Activated CD8-positive, alpha-beta memory T cell treated with anti-CD3 and anti-CD28 coated beads, Interleukin-2, amount 10 ng/mL, durations not matched to agents 7 days and 5 days (primary cell): Measurements from ENCODE around the gene CCDC51. TPM values are rescaled to one million over a fixed set of nuclear protein-coding genes. Genes with fewer than 3 reads are reported as not detected.
A peak's percentile ranks its signal among the peaks of the same experiment; 100 is the strongest.

ENCODE experiments used
- ATAC-seq: fragments of 150-1000 bp; cut with Tn5 transposase; one replicate; pipeline ENCODE4 v1.10.0; 2021; ENCODE audit warnings: moderate library complexity
- CTCF ChIA-PET: fragments of 350-600 bp; sonication (Branson Sonifier 250); formaldehyde crosslinking; loops from one replicate; lab custom pipeline; 2021; ENCODE audit warnings: antibody characterized with exemption; lab: Charles Lee
- DNase-seq: peaks from one replicate; pipeline ENCODE4 v3.0.0-alpha.2; 2020
- H3K27ac Mint-ChIP-seq: one replicate; pipeline ENCODE4 v1.8.0; 2021; ENCODE audit warnings: mild to moderate bottlenecking, mixed read lengths
- H3K27me3 Mint-ChIP-seq: one replicate; pipeline ENCODE4 v1.8.0; 2021; ENCODE audit warnings: mixed read lengths
- H3K36me3 Mint-ChIP-seq: one replicate; pipeline ENCODE4 v1.8.0; 2021; ENCODE audit warnings: mild to moderate bottlenecking, mixed read lengths
- H3K4me1 Mint-ChIP-seq: one replicate; pipeline ENCODE4 v1.8.0; 2021; ENCODE audit warnings: mixed read lengths
- H3K4me3 Mint-ChIP-seq: one replicate; pipeline ENCODE4 v1.8.0; 2021; ENCODE audit warnings: mild to moderate bottlenecking, moderate library complexity, mixed read lengths
- H3K9me3 Mint-ChIP-seq: one replicate; pipeline ENCODE4 v1.8.0; 2022; ENCODE audit warnings: low read depth, mixed read lengths
- total RNA-seq, 2 experiments: library from RNA; stranded (reverse); gene quantifications; one replicate each; pipeline ENCODE4 v1.2.3, GENCODE V29; 2021

Gene CCDC51
- total RNA-seq, 2 experiments from 2014 or later = 18.4 to 21.9 TPM

DNA sequence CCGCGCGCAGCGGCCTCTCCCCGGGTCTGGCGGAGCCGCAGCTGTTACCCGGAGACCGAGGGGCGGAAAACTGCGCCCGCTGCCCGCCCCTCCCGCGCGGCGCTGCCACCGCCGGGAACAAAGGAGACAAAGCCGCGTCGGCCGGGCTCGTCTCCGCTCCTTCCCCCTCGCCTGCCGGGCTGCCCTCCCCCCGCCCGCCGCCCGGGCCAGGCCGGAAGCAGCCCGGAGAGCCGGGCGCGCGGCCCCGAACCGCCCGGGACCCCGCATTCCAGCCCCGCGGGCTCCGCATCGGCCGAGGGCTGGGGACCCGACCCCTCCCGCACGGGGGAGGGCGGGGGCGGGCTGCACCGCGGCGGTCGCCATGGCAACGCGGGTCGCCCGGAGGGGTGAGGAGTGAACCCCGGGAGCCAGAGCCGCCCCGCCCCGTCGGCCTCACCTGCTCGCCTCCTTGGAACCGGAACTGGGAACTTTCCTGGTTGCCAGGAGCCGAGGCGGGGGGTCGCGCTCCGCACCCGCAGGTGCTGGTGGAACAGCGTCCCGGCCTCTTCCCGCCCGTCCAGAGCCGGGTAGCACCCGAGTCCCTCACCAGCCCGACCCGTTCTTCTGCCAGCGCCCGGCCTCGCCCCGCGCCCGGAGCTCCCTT, 10.5 kb downstream of the CCDC51 start:
- ATAC-seq (peak; percentile 82), DNase-seq (peak; percentile 56)
- Mint-ChIP-seq H3K4me3 (peak overlapping the region; percentile 68), H3K27ac (no peak overlapping the region), H3K27me3 (peaks cover 20% of the 10 kb centered on the region), H3K9me3 (no peaks in the 10 kb centered on the region), H3K36me3 (peaks cover 9% of the 10 kb centered on the region), H3K4me1 (peaks cover 16% of the 10 kb centered on the region)
- CTCF ChIA-PET = interaction anchor here (0.6 to 2.3 kb wide), 5 partner anchors 10 to 192 kb away, joined by 3 to 9 read pairs (median 3); partner anchors contain the start of genes CCDC51, TMA7 and UQCRC1

DNA sequence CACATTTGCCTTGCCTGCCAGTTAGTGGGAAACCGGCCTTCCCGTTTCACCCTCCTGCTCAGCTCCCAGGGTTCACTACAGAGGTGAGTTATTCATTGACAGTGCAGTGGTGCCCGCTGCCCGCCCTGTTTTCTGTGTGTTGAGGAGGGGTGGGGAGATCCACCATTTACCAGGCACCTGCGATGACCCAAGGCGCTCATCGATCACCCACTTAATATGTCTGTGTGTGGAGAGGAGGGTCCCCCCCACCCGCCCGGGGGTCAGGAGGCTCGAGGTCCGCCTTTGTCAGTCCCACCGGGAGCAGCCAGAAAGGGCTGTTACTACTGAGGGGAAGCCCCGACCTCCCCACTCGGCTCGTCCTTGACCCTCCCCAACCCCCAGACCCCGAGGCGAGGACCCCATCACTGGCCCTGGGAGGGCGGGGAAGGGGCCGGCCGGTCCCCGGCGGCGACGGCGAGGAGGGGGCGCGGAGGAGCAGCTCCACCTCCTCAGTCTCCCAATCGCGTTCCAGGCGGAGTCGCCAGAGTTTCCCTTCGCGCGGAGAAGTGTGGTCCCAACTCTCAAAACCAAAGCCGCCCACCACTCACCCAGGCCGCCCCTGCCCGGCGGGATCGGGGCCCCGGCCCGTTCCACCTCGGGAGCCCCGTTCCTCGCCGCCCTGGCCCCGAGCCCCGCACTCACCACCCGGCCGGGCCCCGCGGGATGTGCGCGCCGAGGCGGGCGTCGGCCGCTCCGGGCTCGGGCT, 11.2 kb downstream of the CCDC51 start:
- H3K4me3 Mint-ChIP-seq = peak overlapping the region; percentile 15
- H3K4me1 Mint-ChIP-seq = peaks cover 16% of the 10 kb centered on the region
- CTCF ChIA-PET = interaction anchor here (3.0 kb wide), 1 partner anchor 28 kb away, joined by 10 read pairs; no protein-coding TSS in a partner anchor

DNA sequence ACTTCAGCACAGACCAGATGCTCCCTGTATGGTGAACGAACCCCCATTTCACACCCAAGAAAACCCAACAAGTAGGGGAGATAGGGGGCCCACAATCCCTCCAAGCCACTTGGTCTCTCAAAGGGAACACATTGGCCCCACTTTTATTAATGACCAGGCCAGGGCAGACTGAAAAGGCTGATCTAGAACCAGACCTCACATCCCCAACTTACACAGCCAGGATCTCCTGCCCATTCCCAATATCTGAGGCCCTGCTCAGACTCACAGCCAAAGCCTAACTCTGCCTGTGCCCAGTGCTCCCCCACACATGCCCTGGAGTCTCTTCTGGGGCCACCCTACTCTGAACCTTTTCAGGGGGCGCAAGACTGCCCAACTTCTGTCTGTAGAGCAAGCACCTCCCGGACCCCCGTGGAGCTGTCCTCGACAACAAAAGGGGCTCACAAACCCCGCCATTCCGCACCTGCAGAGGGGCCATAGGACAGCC, 11.8 kb downstream of the CCDC51 start:
- ATAC-seq (no peak), DNase-seq (no peak)
- CTCF ChIA-PET = interaction anchor here (0.7 to 3.0 kb wide), 3 partner anchors 8 to 121 kb away, joined by 3 to 10 read pairs (median 7); no protein-coding TSS in a partner anchor
- peak overlapping the region; percentile 15 for H3K4me3 Mint-ChIP-seq
- peaks cover 20% of the 10 kb centered on the region for H3K27me3 Mint-ChIP-seq
- H3K9me3 Mint-ChIP-seq = no peaks in the 10 kb centered on the region
- H3K36me3 Mint-ChIP-seq = peaks cover 8% of the 10 kb centered on the region
- H3K4me1 Mint-ChIP-seq = peaks cover 16% of the 10 kb centered on the region
- no peak overlapping the region for H3K27ac Mint-ChIP-seq

More for the DNA sequence above, 11.2 kb downstream of the CCDC51 start:
- peaks cover 20% of the 10 kb centered on the region for H3K27me3 Mint-ChIP-seq
- peak; percentile 63 for ATAC-seq
- no peak overlapping the region for H3K27ac Mint-ChIP-seq
- H3K36me3 Mint-ChIP-seq = peaks cover 9% of the 10 kb centered on the region
- DNase-seq = no peak
- no peaks in the 10 kb centered on the region for H3K9me3 Mint-ChIP-seq

DNA sequence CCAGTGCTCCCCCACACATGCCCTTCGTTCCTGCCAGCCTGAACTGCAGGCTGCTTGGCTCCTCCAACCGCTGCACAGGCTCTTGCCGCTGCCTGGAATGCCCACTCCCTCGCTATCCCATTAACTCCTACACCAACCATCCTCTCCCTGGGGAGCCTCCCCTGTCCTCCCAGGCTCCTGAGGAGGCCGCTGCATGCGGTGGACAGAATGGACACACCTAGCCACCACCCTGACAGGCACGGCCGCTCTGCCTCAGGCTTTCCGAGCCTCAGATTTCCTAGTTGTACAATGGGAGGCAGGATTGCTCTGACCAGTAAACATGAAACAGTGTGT, 12.3 kb downstream of the CCDC51 start:
- DNase-seq (no peak), ATAC-seq (no peak)
- Mint-ChIP-seq H3K27ac (no peak overlapping the region), H3K4me1 (peaks cover 16% of the 10 kb centered on the region), H3K9me3 (no peaks in the 10 kb centered on the region), H3K36me3 (peaks cover 6% of the 10 kb centered on the region), H3K27me3 (peaks cover 20% of the 10 kb centered on the region), H3K4me3 (peak overlapping the region; percentile 15)
- CTCF ChIA-PET = interaction anchor here (0.7 to 3.0 kb wide), 3 partner anchors 8 to 122 kb away, joined by 3 to 10 read pairs (median 7); no protein-coding TSS in a partner anchor

DNA sequence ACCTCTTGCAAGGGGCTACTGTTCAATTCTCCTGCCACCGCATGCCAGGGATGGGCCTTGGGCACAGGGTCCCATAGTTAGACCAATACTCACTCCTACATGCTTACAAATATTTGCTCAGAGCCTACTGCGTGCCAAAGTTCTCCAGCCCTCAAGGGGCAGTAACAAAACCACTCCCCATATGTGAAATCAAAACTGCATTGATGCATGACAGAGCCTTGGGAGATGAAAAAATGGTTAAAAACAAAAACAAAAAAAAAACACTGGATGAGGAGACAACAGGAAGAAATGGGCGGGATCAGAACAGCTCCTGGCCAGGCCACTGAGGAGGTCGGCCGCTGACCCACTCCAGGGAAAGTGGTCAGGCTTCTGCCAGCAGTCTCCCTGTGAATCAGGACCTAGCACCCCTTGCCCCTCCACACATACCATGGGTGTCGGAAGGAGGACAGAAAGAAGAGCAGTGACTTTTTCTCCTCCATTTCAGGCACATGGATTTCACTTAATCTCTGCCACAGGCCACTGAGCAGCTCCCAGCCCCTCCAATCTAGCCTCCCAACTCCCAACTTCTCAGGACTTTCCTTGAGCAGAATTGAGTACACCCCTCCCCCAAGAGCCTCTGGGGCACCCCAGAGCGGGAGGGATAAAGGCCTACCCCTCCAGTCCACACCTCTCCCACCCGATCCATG, 12.8 kb downstream of the CCDC51 start:
- CTCF ChIA-PET = interaction anchor here (0.7 to 6.3 kb wide), 5 partner anchors 9 to 122 kb away, joined by 3 to 43 read pairs (median 7); no protein-coding TSS in a partner anchor
- Mint-ChIP-seq H3K4me1 (peaks cover 12% of the 10 kb centered on the region), H3K27ac (no peak overlapping the region), H3K27me3 (peaks cover 20% of the 10 kb centered on the region), H3K9me3 (no peaks in the 10 kb centered on the region), H3K36me3 (peaks cover 6% of the 10 kb centered on the region), H3K4me3 (no peak overlapping the region)
- no peak for ATAC-seq
- no peak for DNase-seq

DNA sequence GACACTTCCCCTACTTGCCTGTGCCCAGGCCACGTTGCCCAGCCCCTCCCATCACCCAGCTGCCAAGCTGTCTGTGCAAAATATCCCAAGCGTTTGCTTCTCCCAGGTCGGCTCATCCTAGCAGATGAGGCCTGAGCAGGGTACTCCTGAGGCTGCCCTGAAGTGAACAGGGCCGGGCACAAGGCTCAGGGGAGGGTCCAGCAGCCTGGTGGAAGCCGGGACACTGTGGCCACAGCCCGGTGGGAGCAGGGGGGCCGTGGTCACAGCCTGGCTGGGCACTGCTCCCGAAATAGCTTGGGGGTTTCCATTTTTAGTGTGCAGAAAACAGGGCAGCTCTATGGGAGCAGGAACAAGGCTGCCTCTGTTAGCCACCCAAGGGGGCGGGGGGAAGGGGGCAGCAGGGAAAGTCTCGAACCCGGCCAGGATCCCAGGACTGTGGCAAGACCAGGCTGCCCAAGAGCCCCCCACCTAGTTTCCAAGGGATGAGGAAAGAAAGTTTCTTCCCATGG, 13.5 kb downstream of the CCDC51 start:
- Mint-ChIP-seq H3K27me3 (peaks cover 20% of the 10 kb centered on the region), H3K27ac (no peak overlapping the region), H3K4me3 (no peak overlapping the region), H3K9me3 (no peaks in the 10 kb centered on the region), H3K4me1 (peaks cover 7% of the 10 kb centered on the region), H3K36me3 (peaks cover 2% of the 10 kb centered on the region)
- CTCF ChIA-PET = interaction anchor here (1.5 to 6.3 kb wide), 3 partner anchors 10 to 123 kb away, joined by 3 to 43 read pairs (median 10); no protein-coding TSS in a partner anchor
- DNase-seq = no peak
- ATAC-seq = no peak

DNA sequence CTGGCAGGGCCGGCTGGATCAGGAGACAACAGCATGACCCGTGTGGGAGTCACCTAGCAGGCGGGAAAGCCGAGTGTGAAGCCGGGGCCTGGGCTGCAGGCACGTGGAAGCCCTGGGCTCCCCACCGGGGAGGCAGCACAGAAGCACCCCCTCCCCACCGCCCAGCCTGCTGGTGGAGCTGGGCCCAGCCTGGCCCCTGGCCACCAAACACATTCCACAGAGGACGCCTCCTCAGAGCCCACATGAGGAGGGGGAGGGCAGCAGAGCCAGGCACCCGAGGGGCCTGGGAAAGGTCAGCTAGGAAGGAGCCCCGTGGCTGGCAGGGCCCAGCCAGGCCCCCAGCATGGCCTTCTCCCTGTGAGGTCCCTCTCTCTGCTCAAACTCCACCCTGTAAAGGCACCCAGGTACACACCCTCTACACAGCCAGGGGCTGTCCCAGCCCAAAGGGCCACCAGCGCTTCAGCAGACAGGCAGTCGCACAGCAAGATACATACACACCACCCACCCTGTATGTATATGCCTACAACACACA, 14.6 kb downstream of the CCDC51 start:
- H3K9me3 Mint-ChIP-seq = no peaks in the 10 kb centered on the region
- no peak for ATAC-seq
- no peak for DNase-seq
- H3K27me3 Mint-ChIP-seq = peaks cover 20% of the 10 kb centered on the region
- H3K4me1 Mint-ChIP-seq = peaks cover 1% of the 10 kb centered on the region
- no peak overlapping the region for H3K4me3 Mint-ChIP-seq
- no peaks in the 10 kb centered on the region for H3K36me3 Mint-ChIP-seq
- no peak overlapping the region for H3K27ac Mint-ChIP-seq
- CTCF ChIA-PET = interaction anchor here (1.5 to 6.3 kb wide), 2 partner anchors 11 to 124 kb away, joined by 3 to 43 read pairs; no protein-coding TSS in a partner anchor

DNA sequence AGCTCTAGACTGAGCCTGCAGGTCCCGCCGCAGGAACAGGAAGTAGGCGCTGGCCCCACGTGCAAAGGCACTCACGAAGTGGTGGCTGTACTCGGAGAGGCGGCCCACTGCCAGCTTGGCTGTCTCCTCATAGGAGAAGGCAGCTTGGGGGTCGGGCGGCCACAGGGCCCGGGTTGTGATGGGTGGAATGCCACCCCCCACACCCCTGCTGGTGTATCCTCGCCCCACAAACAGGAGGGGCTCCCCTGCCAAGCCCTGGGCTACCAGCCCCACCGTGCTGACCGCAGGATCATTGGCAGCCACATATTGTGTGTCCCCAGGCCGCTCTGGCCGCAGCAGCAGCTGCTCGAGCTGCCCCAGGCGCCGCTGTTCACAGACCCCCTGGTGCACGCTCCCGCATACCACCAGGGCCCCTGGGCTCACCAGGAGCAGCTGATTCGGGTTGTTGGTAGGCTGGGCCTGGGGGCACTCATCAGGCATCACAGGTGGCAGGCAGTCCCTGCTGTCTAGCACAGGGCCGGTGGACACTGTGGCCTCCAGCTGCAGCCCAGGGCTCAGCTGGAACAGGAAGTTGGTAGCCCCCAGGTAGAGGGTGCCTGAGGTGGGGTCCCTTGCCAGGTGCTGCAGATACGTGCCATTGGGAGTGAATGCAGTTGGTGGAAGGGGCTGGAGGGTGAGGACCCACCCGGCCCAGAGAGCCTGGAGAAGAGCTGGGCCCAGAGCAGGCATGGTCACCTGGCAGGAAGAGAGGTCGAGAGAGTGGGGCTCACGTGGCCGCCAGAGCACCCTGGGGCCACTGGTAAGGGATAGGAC, 15.8 kb downstream of the CCDC51 start:
- H3K9me3 Mint-ChIP-seq = no peaks in the 10 kb centered on the region
- H3K4me1 Mint-ChIP-seq = no peaks in the 10 kb centered on the region
- no peak overlapping the region for H3K27ac Mint-ChIP-seq
- no peaks in the 10 kb centered on the region for H3K36me3 Mint-ChIP-seq
- ATAC-seq (no peak), DNase-seq (no peak)
- peaks cover 18% of the 10 kb centered on the region for H3K27me3 Mint-ChIP-seq
- CTCF ChIA-PET = interaction anchor here (1.3 to 6.3 kb wide), 3 partner anchors 9 to 17 kb away, joined by 3 to 43 read pairs (median 4); no protein-coding TSS in a partner anchor
- H3K4me3 Mint-ChIP-seq = no peak overlapping the region

DNA sequence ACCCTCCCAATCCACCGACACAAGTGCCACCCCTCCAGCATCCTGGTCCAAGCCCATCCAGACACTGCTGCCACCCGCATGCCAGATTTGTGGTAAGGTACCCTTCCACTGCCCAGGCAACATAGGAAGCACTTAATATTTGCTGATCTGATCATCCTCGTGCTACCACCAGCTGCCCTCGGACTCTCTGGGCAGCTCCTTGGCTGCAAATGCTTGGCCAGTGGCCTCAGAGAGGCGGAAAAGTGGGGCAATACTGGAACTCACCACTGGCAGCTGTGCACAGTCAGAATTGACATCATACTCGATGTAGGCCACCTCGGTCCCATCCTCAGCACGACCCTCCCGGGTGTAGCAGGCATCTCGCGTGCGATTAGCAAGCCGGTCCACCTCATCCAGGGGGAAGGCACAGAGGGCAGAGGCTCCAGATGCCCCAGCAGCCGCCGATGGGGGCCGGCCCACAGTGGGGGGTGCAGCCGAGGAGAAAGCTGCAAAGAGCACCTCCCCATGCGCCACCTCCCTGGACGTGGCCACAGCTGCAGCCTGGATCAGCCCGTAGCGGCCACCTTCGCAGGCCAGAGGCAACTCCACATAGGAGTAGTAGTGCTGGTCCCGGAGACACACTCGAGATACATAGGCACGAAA, 16.6 kb downstream of the CCDC51 start:
- Mint-ChIP-seq H3K27ac (no peak overlapping the region), H3K9me3 (no peaks in the 10 kb centered on the region), H3K27me3 (peaks cover 16% of the 10 kb centered on the region), H3K4me1 (no peaks in the 10 kb centered on the region), H3K36me3 (no peaks in the 10 kb centered on the region), H3K4me3 (no peak overlapping the region)
- CTCF ChIA-PET = interaction anchor here (1.3 to 6.3 kb wide), 4 partner anchors 9 to 24 kb away, joined by 3 to 43 read pairs (median 4); no protein-coding TSS in a partner anchor
- no peak for ATAC-seq
- DNase-seq = no peak

DNA sequence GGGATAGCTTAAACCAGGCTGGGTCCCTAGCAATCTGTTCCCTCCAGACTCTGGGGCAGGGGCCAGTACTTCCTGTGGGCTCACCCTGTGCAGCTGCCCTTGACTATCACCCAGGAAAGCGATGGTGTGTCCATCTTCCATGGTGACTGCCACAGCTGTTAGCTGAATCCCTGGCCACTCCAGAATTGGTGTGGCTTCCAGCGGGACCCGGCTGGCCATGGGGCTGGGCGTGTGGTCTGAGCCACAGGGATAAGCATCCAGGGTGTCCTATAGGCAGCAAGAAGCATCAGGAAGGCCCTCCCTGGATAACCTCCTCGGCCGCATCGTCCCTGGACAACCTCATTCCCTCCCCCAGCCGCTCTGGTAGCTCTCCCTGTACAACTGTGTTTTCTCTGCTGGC, 17.2 kb downstream of the CCDC51 start:
- CTCF ChIA-PET = interaction anchor here (1.3 to 6.3 kb wide), 4 partner anchors 10 to 23 kb away, joined by 3 to 43 read pairs (median 4); no protein-coding TSS in a partner anchor
- H3K27me3 Mint-ChIP-seq = peaks cover 9% of the 10 kb centered on the region
- no peak overlapping the region for H3K4me3 Mint-ChIP-seq
- no peaks in the 10 kb centered on the region for H3K36me3 Mint-ChIP-seq
- H3K9me3 Mint-ChIP-seq = no peaks in the 10 kb centered on the region
- no peak for ATAC-seq
- H3K27ac Mint-ChIP-seq = no peak overlapping the region
- H3K4me1 Mint-ChIP-seq = no peaks in the 10 kb centered on the region
- DNase-seq = no peak

DNA sequence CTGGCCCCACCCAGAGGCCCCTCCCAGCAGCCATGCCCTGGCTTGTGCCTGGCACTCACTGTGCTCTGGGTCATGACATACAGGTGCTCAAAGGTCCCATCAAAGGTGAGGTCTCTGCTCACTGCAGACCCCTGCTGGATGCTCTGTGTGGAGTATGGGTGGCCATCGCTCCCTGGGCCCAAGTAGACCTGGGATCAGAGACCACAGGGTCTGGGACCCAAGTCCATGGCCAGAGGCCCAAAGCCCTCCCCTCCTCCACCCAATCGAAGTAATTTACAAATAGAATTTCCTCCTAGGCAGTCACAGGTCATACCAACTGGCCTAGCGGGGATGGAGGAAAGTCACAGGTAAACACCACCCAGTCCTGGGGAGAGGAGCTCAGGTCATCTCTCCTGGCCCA, 17.6 kb downstream of the CCDC51 start:
- H3K9me3 Mint-ChIP-seq = no peaks in the 10 kb centered on the region
- H3K27ac Mint-ChIP-seq = no peak overlapping the region
- CTCF ChIA-PET = interaction anchor here (0.9 to 6.3 kb wide), 4 partner anchors 14 to 147 kb away, joined by 3 to 43 read pairs (median 3); no protein-coding TSS in a partner anchor
- peaks cover 5% of the 10 kb centered on the region for H3K27me3 Mint-ChIP-seq
- ATAC-seq (no peak), DNase-seq (no peak)
- H3K4me1 Mint-ChIP-seq = no peaks in the 10 kb centered on the region
- no peak overlapping the region for H3K4me3 Mint-ChIP-seq
- no peaks in the 10 kb centered on the region for H3K36me3 Mint-ChIP-seq
